AG08396 (cell line): Measurements from ENCODE around the gene DEPDC7.
"Not testable (repeated sequence)": the region's sequence is repeated elsewhere in the genome, so short reads cannot be mapped to it uniquely, and the experiment has no call there.

Experiments
- DNase-seq: peaks from one replicate; pipeline ENCODE4 v3.0.0; 2012; ENCODE audit warnings: low spot score, mixed read lengths

DEPDC7 gene

DNA sequence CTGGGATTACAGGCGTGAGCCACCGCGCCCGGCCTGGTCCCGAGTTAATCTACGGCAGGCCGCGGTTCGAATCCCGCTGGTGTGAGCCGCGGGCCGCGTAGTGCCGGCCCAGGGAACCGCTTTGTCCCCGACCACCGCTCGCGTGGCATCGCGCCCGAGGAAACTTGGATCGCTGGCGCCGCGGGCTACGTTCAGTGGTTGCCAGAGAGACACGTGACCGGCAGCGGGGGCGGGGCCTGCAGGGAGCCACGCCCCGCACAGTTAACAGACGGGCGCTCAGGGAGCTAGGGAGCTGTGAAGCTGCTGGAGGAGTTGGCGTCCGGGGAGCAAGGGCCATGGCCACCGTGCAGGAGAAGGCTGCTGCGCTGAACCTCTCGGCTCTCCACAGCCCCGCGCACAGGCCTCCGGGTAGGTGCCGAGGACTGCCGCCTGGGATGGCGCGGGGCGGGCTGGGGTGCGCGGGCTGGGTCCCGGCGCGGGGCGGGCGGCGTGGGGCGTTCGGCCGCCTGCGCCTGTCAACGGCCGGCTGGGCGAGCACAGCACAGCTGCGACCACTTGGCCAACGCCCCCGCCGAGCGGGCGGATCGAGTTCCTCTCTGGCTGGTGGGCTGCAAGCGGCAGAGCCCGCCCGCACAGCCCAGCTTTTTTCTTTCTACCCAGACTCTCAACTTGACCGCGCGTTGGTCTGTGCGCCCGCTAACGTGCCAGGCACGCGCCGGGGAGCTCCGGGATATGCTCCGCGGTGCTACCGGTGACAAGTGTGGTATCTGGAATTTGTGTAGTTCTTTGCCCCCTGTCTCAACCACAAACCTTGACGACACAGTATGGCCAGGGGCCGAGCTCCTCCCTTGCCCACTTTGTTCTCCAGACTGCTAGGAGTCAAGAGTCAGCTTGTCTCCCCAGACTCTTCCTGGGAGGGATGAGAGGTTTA lies at the start of gene DEPDC7:
TSS of gene DEPDC7 (plus strand) at position 258 of the 931 bp plus-strand sequence. CDS start at position 336, 78 bp downstream.
- peak; percentile 92 for DNase-seq

DNA sequence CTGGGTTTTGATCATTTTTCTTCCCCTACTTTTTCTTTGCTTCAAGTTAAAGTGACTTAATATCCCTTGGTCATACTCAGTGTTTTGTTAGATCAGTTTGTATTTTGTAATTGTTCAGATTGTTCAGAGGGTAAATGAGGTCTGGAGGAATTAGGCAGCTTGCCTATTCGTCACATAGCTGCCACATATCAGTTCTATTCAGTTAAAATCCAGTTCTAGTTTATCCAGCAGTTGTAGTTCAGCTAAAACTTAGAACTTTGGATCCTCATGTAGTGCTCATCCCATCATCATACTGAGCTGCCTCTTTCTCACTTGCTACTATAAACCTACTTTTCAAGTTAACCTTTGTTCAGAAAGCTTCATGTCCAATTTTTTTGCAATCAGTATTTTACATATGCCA lies 47.1 kb upstream of the DEPDC7 start:
- DNase-seq, result no peak

DNA sequence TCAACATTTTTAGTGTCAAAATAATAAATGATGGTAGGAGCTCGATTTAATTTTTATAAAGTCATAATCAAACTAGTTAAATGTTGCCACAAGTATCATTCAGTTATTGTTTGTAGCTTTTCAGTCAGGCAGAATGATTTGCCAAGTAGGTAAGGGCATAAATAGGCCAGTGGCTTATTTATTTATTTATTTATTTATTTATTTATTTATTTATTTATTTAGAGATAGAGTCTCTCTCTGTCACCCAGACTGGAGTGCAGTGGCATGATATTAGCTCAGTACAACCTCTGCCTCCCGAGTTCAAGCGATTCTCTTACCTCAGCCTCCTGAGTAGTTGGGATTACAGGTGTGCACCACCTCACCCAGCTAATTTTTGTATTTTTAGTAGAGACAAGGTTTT lies 43.4 kb upstream of the DEPDC7 start:
- not testable (repeated sequence) for DNase-seq

DNA sequence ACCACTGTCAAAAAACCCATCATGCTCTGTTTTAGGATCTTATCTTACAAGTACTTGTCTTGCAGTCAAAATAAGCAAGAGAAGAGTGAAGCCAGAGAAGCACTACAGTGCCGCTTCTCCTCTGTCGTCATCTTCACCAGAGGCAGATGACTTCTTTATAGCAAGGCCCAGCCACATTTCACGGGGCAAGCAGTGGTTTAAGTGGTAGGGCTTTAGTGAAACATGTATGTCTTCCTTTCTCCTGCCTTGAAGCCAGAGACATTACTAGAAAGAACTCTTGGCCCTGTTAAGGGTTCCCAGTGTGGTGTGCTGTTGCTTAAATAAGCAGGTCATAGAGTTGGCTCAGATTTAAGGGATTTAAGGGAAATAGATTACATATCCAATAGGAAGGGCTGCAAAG lies 42.9 kb upstream of the DEPDC7 start:
- no peak for DNase-seq

DNA sequence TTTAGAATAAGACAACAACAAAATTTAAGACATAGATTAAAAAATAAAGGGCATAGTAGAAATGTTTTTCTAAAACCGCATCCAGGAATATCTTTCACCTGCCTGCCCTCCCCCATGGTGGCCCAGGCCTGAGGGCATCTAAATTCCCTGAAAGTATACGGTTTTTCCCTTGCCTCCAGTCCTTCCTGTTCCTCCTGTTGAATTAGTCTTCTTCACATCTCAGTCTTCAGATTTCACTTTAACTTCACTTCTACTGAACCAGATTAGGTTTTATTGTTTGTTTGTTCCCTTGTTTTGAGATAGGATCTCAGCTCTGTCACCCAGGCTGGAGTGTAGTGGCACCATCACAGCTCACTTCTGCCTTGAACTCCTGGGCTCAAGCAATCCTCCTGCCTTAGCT lies 33.1 kb upstream of the DEPDC7 start:
- no peak for DNase-seq

DNA sequence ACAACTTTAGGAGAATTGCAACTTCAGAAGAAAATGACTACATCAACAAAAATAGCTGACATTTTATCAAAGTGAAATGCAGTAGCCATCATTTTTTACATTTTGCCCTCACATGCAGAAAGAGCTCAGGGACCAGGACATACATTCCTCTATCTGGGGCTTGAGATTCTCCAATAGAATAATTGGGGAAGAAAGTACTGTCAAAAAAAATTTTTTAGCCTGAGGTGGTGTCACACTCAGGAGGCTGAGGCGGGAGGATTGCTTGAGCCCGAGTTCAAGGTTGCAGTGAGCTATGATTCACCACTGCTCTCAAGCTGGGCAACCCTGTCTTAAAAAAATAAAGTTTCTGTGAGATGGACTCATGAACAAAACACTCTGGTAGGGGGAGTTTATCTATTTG lies 32.2 kb upstream of the DEPDC7 start:
- no peak for DNase-seq

DNA sequence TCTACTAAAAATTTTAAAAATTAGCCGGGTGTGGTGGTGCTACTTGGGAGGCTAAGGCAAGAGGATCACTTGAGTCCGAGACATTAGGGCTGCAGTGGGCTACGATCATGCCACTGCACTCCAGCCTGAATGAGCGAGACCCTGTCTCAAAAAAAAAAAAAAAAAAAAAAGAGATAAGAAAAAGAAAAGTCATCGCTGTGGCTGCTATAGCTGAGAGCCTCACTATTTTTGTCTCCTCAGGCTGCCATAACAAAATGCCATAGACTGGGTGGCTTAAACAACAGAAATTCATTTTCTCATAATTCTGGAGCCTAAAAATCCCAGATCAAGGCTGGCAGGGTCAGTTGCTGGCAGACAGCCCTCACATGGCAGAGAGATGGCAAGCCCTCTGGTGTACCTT lies 30.1 kb upstream of the DEPDC7 start:
- DNase-seq, result no peak

DNA sequence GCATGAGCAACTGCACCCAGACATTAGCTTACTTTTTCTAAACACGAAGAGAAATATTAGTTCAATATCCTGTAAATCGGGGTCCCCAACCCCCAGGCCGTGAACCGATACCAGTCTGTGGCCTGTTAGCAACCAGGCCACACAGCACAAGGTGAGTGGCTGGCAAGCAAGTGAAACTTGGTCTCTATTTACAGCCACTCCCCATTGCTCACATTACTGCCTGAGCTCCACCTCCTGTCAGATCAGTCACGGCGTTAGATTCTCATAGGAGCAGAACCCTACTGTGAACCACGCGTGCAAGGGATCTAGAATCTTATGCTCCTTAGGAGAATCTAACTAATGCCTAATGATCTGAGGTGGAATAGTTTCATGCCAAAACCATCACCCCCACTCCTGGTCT lies 27.8 kb upstream of the DEPDC7 start:
- no peak for DNase-seq

DNA sequence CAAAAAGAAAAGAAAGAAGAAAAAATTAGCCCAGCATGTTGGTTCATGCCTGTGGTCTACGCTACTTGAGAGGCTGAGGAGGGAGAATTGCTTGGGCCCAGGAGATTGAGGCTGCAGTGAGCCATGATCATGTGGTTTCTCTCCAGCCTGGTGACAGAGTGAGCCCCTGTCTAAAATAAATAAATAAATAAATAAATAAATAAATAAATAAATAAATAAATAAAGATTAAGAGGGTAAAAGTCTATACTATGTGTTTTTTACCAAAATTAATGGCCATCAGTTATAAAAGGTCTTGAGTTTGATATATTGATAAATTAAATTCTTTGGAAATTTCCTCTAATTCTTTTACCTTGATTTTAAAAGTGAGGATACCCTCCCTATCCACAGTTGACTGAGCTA lies 25.2 kb upstream of the DEPDC7 start:
- no peak for DNase-seq

DNA sequence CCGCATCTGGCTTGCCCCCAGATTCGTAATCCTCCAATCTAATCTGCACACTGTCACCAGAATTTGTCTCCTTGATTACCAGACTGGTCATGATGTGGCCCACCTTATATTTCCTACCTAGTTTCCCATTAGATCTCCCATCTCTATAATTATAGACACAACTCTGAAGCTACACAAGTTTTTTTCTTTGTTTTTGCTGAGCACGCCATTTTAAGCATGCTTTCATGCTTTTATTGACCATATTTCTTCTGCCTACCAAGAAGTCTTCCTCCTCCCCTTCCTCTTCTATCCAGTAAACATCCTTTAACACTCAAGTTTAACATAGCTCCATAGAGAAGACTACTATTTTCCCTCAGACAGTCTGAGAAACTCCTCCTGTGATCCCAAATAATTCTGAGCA lies 24.3 kb upstream of the DEPDC7 start:
- no peak for DNase-seq

DNA sequence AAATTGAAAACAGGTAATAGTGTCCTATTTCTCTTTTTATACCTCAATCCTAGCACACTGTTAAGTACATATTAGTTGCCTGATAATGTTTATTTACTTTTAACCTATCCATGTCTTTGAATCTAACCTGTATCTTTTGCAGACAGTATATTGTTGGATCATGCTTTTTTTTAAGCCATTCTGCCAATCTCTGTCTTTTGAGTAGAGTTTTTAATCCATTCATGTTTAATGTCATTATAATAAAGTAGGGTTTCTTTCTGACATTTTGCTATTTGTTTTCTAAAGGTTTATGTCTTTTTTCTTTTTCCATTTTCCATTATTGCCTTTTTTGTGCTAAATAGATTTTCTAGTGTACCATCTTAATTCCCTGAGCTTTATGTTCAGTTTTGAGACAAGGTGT lies 23.8 kb upstream of the DEPDC7 start:
- DNase-seq, result no peak

DNA sequence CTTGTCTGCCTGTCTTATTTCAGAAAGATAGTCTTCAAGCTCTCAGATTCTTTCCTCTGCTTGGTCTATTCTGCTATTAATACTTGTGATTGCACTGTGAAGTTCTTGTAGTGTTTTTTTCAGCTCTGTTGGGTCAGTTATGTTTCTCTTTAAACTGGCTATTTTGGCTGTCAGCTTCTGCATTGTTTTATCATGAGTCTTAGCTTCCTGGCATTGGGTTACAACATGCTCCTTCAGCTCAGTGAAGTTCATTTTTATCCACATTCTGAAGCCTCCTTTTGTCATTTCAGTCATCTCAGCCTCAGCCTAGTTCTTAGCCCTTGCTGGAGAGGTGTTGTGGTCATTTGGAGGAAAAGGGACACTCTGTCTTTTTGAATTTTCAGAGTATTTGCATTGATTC lies 15.5 kb upstream of the DEPDC7 start:
- DNase-seq, result no peak

DNA sequence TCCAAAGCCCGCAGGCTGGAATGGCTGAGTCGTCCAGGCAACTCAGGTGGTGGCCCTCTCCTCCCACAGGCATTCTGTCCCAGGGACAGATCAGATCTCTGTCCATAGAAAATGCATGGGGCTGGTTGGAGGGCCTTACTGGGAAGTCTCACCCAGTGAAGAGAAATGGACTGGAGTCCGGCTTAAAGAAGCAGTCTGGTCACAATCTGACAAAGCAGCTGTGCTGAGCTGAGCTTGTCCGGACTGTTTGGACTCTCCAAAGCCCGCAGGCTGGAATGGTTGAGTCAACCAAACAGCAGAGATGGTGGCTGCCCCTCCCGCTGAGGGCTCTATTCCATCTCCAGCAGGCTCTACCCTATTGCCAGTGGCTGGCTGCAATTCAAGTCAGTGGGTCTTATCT lies 14.4 kb upstream of the DEPDC7 start:
- DNase-seq, result no peak

DNA sequence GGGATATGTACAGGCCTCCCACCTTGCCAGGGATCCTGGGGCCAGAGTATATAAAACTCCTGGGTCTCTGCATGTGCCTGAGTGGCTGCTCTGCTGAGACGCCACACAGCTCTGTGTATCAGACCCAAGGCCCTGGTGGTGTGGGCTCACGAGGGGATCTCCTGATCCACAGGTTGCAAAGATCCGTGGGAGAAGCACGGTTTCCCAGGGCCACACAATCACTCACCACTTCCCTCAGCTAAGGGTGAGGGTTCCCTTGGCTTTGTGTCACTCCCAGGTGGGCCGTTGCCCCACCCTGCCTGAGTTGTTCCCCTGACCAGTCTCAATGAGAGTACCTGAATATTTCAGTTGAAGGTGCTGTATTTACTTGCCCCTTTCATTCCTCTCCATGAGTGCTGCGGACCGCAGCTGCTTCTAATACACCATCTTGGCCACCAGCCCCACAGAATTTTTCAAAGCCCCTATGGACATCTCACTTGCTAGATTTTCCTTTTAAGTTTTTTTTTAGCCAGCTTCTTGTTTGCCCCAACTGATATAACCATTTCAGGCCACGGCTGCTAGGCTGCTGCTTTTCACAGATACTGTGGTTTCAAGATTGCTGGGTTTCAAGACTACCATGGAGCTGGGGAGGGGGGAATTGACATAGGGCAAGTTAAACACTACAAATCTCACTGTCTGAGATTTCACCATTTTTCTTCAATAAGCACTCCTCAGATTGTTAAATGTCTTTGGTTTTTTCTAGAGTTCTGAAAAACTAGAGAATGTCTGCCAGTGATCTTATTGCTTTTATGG lies 13.7 kb upstream of the DEPDC7 start:
- DNase-seq, result no peak

DNA sequence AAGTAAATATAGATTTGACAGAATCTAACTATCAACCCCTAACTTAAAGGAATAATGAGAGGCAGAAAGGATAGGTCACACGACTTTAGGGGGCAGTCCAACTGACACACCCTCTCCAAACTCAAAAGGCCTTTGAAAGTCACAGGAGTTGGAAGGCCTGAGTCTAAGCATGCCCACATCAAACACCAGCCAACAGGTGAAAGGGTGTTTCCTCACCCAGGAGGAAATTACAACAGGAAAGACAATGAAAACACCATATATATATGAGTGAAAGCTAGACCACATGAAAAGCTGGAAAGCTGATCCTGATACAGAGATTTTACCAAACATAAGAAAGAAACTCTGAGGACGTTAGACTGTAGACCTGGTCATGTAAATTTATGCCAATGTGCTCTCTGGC lies 10.5 kb upstream of the DEPDC7 start:
- DNase-seq, result no peak

DNA sequence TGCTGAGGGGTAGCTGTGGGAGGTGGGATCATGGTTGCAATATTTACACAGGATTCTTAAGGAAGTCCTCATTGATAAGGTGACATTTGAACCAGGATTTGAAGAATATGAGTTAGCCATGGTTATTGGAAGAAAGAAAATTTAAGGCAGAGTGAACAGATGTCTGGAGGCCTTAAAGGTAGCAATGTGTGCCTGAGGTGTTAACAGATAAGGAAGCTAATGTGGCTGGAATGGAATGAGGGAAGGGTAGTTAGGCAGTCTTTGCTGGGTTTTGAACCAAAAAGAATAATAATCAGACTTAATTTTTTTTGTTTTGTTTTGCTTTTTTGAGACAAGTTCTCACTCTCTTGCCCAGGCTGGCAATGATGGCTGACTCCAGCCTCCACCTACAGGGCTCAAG lies 9.7 kb upstream of the DEPDC7 start:
- no peak for DNase-seq

DNA sequence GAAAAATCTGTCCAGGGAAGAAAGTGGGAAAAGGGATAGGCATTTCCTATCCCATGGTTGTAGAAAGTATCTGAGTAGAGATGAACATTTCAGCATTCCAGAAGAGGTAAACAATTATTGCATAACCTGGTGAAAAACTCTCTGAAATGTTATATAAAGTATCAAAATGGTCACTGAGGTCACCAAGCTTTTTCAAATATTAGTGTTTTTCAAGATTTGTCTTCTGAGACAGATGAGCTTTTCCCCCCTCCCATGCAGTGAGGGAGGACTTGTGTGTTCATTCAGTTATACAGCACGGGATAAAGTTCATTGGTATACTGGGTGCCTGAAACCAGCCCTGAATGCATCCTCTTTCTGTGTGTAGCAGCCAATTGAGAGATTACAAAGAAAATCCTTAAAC lies 1.9 kb upstream of the DEPDC7 start:
- peak; percentile 13 for DNase-seq

DNA sequence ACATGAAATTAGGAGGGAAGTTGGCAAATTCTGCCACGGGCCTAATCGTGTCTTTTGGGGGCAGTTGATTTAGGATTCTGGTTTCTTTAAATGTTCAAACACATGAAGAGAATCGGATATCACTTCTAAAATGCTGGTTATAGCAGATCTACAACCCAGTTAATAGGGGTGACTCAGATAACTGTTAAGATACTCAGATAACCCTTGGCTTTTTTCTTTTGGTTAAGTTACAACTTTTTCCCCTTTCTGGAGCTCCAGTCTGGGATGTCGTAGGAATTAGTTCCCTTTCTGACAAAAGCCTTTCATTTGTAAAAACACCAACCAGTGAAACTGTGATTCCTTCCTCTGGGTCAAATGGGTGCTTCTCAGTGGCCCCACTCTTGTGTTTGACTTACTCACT lies 976 bp downstream of the DEPDC7 start:
- no peak for DNase-seq

DNA sequence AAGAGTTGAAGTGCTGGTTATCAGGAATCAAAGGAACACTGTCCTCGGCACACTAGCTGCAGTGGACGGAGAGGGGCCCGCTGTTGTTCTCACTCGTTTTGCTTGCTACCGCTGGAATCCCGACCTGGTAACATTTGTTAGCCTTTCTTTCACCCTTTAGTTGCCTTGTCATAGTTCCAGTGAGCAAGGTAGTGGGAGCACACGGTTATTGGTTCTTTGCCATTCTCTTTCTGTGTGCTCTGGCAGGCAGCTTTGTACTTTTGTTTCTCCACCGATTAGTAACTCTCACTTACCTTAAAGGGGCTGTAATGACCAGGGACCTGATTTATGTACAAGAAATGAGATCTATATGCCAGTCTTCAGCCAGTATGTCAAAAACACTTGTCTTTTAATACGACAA lies 1.8 kb downstream of the DEPDC7 start:
- DNase-seq, result no peak

DNA sequence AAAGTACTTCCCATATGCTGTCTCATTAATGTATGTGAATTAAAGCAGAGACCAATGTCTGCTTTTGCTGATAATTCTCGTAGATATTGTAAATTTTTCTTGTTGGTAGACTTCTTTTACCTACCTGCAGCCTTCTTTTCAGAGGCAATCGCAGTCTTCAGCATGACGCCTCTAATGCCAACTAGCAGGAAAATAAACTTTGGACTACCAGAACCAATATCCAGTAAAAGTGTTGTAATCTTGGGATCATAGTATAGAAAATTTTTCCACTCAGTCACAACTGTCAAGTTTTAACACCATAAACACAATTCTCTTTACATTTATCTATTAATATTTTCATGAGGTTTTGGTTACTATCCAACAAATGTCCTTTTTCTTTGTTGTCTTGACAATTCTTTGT lies 2.3 kb downstream of the DEPDC7 start:
- DNase-seq, result no peak

DNA sequence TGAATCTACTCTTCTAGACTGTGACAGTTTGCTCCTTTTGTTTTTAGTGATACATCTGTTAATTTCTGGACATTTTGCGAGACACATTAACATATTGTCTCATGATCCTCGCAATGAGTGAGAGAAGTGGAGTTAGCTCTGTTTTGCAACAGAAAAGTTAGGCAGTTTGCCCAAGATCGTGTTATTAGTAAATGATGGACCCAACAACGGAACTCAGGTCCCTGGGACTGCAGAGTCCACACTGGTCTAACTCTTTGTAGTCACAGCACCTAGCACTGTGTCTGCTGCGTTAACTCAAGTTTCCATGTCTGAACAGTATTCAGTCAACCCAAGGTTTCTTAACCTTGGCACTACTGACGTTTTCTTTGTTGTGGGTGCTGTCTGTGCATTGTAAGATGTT lies 3.2 kb downstream of the DEPDC7 start:
- no peak for DNase-seq

DNA sequence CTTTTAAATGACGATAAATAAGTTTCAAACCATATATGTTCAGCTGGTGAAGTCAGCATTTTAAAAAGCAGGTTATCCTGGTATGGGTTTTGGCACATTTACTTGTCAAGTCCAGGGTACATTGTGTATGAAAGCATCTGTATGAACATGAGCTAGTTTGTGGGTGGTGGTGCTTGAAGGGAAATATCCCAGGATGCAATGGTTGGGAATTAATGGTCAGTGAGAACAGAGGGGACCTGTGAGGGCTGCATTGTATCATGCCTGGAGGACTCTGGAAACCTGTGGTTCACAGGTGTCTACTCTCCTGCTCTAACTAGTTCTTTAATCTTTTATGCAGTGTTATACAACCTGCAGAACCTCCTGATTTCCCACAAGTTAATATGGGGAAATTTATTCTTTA lies 5.8 kb downstream of the DEPDC7 start:
- DNase-seq, result no peak

DNA sequence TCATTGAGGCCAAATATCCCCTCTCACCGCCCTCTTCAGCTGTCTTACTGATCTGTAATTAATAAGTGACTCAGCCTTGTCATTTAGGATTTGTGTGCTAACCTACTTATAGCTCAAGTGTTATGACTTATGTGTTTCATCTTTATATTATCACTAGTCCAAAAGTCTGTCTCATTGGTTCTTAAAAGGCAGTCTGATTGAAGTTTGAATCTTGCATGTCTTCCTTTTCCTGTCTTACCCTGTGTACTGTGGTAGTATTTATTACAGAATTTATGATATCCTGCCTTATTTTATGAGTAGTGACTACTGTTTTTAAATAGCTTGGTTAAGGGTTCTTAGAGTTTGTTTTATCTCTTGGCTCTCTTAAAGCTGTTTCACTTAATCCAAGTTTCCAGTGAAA lies 6.3 kb downstream of the DEPDC7 start:
- no peak for DNase-seq
